GM12872 (cell line): ENCODE results near the gene NAT16.

Experiments
- CTCF ChIP-seq: IDR thresholded peaks from 3 replicates; pipeline ENCODE4 v1.5.1; 2011; ENCODE audit warnings: low read depth, mild to moderate bottlenecking, low read length, moderate library complexity; ENCODE audit not compliant: insufficient read depth

The NAT16 gene

GRCh38 chr7:101207459-101207858, 27.4 kb upstream of the NAT16 start:
- no peak for TF ChIP-seq CTCF

GRCh38 chr7:101206665-101207042, 26.6 kb upstream of the NAT16 start:
- no peak for TF ChIP-seq CTCF

GRCh38 chr7:101205901-101206664, 26.0 kb upstream of the NAT16 start:
- TF ChIP-seq CTCF: no peak

- no peak for TF ChIP-seq CTCF
These were observed 22.5 kb upstream of the NAT16 start for GRCh38 chr7:101202603-101202918.

- TF ChIP-seq CTCF: no peak
These were observed 21.9 kb upstream of the NAT16 start for GRCh38 chr7:101201695-101202602.

- no peak for TF ChIP-seq CTCF
These were observed 20.9 kb upstream of the NAT16 start, which contains the start of gene MOGAT3 for GRCh38 chr7:101200862-101201599. TSS of gene MOGAT3 (minus strand) at chr7:101201036. CDS start at chr7:101200854, 182 bp downstream.

GRCh38 chr7:101200504-101200861, 20.4 kb upstream of the NAT16 start:
- no peak for TF ChIP-seq CTCF
